PC-9 (cell line): ENCODE results near the gene WFIKKN1.

ENCODE experiments used
- CTCF ChIP-seq: fragments of 200-600 bp; sonication (generic); conservative IDR thresholded peaks from 2 replicates; pipeline ENCODE4 v1.6.1; 2017; ENCODE audit warnings: mixed run types, antibody characterized with exemption, mild to moderate bottlenecking, moderate library complexity
- EZH2 ChIP-seq: fragments of 200-600 bp; sonication (generic); IDR thresholded peaks from 2 replicates; pipeline ENCODE4 v1.8.0; 2017; ENCODE audit warnings: antibody characterized with exemption, low read depth

DNA sequence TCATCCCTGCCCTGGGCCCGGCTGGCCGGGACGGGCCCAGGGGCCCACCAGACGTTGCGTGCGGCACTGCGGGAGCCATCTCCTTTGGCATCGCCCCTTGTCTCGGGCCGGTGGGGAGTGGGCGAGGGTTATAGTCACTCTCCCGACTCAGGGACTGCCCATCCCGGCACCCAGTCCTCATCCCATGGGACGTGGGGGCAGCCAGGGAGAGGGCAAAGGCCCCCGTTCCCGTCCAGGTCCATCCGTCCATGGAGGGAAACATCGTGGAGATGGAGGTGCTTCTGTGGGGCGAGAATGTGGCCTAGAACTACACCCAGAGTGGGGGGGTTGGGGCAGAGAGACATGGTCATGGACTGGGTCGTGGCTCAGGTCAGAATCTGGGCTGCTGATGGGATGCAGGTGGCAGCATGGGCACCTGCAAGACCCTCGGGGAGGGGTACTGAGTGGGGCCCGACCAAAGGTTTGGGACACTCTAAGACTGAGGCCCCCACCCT lies 15.9 kb downstream of the WFIKKN1 start:
- TF ChIP-seq CTCF (no peak), EZH2 (no peak)
